ENCODE measurements around the gene SYK. TPM values are rescaled to one million over a fixed set of nuclear protein-coding genes. Genes with fewer than 3 reads are reported as not detected.

SYK gene
- total RNA-seq, 2 donors from 2014 or later = 2.5 to 6.0 TPM

DNA sequence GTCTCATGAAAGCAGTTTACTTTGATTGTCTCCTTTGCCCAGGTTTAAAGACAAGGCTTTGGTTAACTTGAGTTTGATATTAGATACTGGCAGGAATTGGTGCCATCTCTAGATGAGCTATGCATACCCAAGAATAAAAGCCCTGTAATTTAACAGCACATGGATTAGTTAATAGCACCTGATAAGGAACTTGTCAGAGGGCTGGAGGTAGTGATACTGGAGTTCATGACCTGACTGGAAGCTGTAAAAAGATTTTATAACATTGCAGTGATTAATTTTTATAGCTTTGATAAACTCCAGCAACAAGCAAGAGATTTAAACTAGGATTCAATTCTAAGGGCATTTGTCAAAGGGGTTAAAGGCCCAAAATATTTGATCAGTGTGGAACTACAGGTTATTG lies 34.9 kb upstream of the SYK start:
- H3K36me3 Mint-ChIP-seq (ENCODE audit: low read depth) = no peaks in the 10 kb centered on the region
- no peaks in the 10 kb centered on the region for H3K27me3 ChIP-seq (ENCODE audit: control insufficient read depth, insufficient read depth, low read length, poor library complexity, severe bottlenecking)
- H3K9me3 Mint-ChIP-seq = peaks cover 75% of the 10 kb centered on the region
- H3K27ac Mint-ChIP-seq = no peak overlapping the region
- no peak overlapping the region for H3K9ac ChIP-seq (ENCODE audit: extremely low read depth, low read length, poor library complexity, severe bottlenecking)
- H3K4me3 ChIP-seq (ENCODE audit: low read length) = peak overlapping the region; percentile 2
- H3K9me3 ChIP-seq (ENCODE audit: control insufficient read depth, low read length) = peaks cover 49% of the 10 kb centered on the region
- DNase-seq = no peak
- TF ChIP-seq, protein P1, sequence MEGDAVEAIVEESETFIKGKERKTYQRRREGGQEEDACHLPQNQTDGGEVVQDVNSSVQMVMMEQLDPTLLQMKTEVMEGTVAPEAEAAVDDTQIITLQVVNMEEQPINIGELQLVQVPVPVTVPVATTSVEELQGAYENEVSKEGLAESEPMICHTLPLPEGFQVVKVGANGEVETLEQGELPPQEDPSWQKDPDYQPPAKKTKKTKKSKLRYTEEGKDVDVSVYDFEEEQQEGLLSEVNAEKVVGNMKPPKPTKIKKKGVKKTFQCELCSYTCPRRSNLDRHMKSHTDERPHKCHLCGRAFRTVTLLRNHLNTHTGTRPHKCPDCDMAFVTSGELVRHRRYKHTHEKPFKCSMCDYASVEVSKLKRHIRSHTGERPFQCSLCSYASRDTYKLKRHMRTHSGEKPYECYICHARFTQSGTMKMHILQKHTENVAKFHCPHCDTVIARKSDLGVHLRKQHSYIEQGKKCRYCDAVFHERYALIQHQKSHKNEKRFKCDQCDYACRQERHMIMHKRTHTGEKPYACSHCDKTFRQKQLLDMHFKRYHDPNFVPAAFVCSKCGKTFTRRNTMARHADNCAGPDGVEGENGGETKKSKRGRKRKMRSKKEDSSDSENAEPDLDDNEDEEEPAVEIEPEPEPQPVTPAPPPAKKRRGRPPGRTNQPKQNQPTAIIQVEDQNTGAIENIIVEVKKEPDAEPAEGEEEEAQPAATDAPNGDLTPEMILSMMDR (conservative IDR thresholded peaks at IDR 0.05) = no peak
- no peaks in the 10 kb centered on the region for H3K4me1 Mint-ChIP-seq
- no peak overlapping the region for H3K27ac ChIP-seq (ENCODE audit: low read depth, low read length)
- peaks cover 2% of the 10 kb centered on the region for H3K27me3 Mint-ChIP-seq (ENCODE audit: insufficient read depth)
- no peaks in the 10 kb centered on the region for H3K36me3 ChIP-seq (ENCODE audit: control insufficient read depth, insufficient read depth, low read length)
- H3K4me1 ChIP-seq (ENCODE audit: control insufficient read depth, insufficient read depth, low read length) = no peaks in the 10 kb centered on the region
- no peak overlapping the region for H3K4me3 Mint-ChIP-seq

GRCh38 chr9:90767523-90768100 lies 34.0 kb upstream of the SYK start:
- Histone ChIP-seq H3K4me3 (ENCODE audit: low read length) (peak overlapping the region; percentile 2), H3K27me3 (ENCODE audit: control insufficient read depth, insufficient read depth, low read length, poor library complexity, severe bottlenecking) (no peaks in the 10 kb centered on the region), H3K36me3 (ENCODE audit: control insufficient read depth, insufficient read depth, low read length) (no peaks in the 10 kb centered on the region), H3K9ac (ENCODE audit: extremely low read depth, low read length, poor library complexity, severe bottlenecking) (no peak overlapping the region), H3K9me3 (ENCODE audit: control insufficient read depth, low read length) (peaks cover 49% of the 10 kb centered on the region), H3K27ac (ENCODE audit: low read depth, low read length) (no peak overlapping the region), H3K4me1 (ENCODE audit: control insufficient read depth, insufficient read depth, low read length) (no peaks in the 10 kb centered on the region)
- no peaks in the 10 kb centered on the region for H3K4me1 Mint-ChIP-seq
- WGBS, 2 experiments (ENCODE audit: insufficient coverage in 1 of 2, insufficient read length in 1 of 2) = 100% methylated on average over 1 of the region's 1 CpG; no CpG with 5 or more reads in 1 of the 2 experiments
- peaks cover 69% of the 10 kb centered on the region for H3K9me3 Mint-ChIP-seq
- no peaks in the 10 kb centered on the region for H3K36me3 Mint-ChIP-seq (ENCODE audit: low read depth)
- DNase-seq = no peak
- H3K27ac Mint-ChIP-seq = no peak overlapping the region
- H3K4me3 Mint-ChIP-seq = no peak overlapping the region
- TF ChIP-seq, protein P1 (conservative IDR thresholded peaks at IDR 0.05) = no peak
- peaks cover 2% of the 10 kb centered on the region for H3K27me3 Mint-ChIP-seq (ENCODE audit: insufficient read depth)

DNA sequence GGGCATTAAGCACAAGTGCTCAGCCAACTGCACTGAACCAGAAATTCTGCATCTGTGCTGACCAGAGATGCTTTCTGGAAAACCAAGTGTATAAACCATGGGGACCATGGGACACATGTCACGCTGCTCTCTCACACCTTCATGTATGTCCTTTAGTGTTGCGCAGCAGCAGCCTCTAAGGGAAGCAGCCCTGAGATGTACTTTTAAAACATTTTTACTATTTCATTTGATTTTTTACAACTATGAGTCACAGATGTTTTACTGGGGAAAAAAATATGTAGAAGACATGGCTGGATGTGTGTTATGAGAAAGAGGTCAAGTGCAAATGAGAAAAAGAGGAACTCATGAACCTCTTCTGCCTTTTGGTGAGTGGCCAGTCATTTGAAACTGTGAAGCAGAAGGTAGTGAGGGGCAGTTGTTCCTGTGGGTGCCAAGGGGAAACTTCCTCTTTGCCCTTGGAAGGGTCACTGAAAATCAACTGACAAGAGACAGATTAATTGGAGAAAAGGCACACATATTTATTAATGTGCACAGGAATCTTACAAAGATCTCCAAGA lies 31.4 kb upstream of the SYK start:
- Mint-ChIP-seq H3K27ac (no peak overlapping the region), H3K4me3 (no peak overlapping the region), H3K4me1 (no peaks in the 10 kb centered on the region), H3K9me3 (peaks cover 57% of the 10 kb centered on the region), H3K27me3 (ENCODE audit: insufficient read depth) (peaks cover 2% of the 10 kb centered on the region), H3K36me3 (ENCODE audit: low read depth) (no peaks in the 10 kb centered on the region)
- no peak overlapping the region for H3K9ac ChIP-seq (ENCODE audit: extremely low read depth, low read length, poor library complexity, severe bottlenecking)
- H3K4me1 ChIP-seq (ENCODE audit: control insufficient read depth, insufficient read depth, low read length) = no peaks in the 10 kb centered on the region
- DNase-seq = no peak
- no peak overlapping the region for H3K27ac ChIP-seq (ENCODE audit: low read depth, low read length)
- no peak overlapping the region for H3K4me3 ChIP-seq (ENCODE audit: low read length)
- no peaks in the 10 kb centered on the region for H3K36me3 ChIP-seq (ENCODE audit: control insufficient read depth, insufficient read depth, low read length)
- WGBS, 2 experiments (ENCODE audit: insufficient coverage in 1 of 2, insufficient read length in 1 of 2) = 88 to 92% methylated on average over 1 to 2 of the region's 2 CpGs
- peaks cover 49% of the 10 kb centered on the region for H3K9me3 ChIP-seq (ENCODE audit: control insufficient read depth, low read length)
- no peaks in the 10 kb centered on the region for H3K27me3 ChIP-seq (ENCODE audit: control insufficient read depth, insufficient read depth, low read length, poor library complexity, severe bottlenecking)
- TF ChIP-seq, protein P1 (conservative IDR thresholded peaks at IDR 0.05) = no peak

All from endodermal cell (in vitro differentiated cells).